GM12878 (cell line): ENCODE results near the gene BCAR3.
"Not testable (repeated sequence)": the region's sequence is repeated elsewhere in the genome, so short reads cannot be mapped to it uniquely, and the experiment has no call there.

Source experiments
- ESRRA ChIP-seq: IDR thresholded peaks from 2 replicates; pipeline ENCODE4 v1.6.1; 2012; ENCODE audit warnings: mild to moderate bottlenecking, low read length, improper control_type of control experiment
- GABPA ChIP-seq: IDR thresholded peaks from 2 replicates; pipeline ENCODE4 v1.6.1; 2014; ENCODE audit warnings: antibody characterized with exemption, low read depth, mild to moderate bottlenecking, inconsistent platforms
- JUNB ChIP-seq: IDR thresholded peaks from 2 replicates; pipeline ENCODE4 v1.6.1; 2016; ENCODE audit warnings: antibody characterized with exemption, mild to moderate bottlenecking
- NR2C1 ChIP-seq: fragments of 450-650 bp; IDR thresholded peaks from 2 replicates; pipeline ENCODE4 v1.6.1; 2017; ENCODE audit warnings: antibody characterized with exemption, mild to moderate bottlenecking, moderate library complexity
- NR2C2 ChIP-seq: IDR thresholded peaks from 2 replicates; pipeline ENCODE4 v1.6.1; 2011; ENCODE audit warnings: borderline replicate concordance, low read depth; ENCODE audit not compliant: control insufficient read depth, insufficient read length
- POLR2A ChIP-seq: IDR thresholded peaks from 2 replicates; pipeline ENCODE4 v1.6.1; 2011; ENCODE audit warnings: low read depth, mild to moderate bottlenecking, low read length
- POLR2AphosphoS5 ChIP-seq: IDR thresholded peaks from 2 replicates; pipeline ENCODE4 v1.6.1; 2011; ENCODE audit warnings: mild to moderate bottlenecking, low read length, inconsistent platforms
- SMC3 ChIP-seq: IDR thresholded peaks from 2 replicates; pipeline ENCODE4 v1.6.1; 2011; ENCODE audit warnings: low read length, improper control_type of control experiment, borderline replicate concordance
- SREBF2 ChIP-seq: IDR thresholded peaks from 2 replicates; pipeline ENCODE4 v1.6.1; 2012; ENCODE audit warnings: mild to moderate bottlenecking, low read length
- YY1 ChIP-seq: IDR thresholded peaks from 2 replicates; pipeline ENCODE4 v1.6.1; 2011; ENCODE audit warnings: low read depth, mild to moderate bottlenecking, low read length
- TF ChIP-seq, protein P1 (sequence below): fragments of 450-650 bp; IDR thresholded peaks from 2 replicates; pipeline ENCODE4 v1.6.1; 2016; ENCODE audit warnings: mild to moderate bottlenecking
- TF ChIP-seq, protein P2 (sequence below), 3 experiments: IDR thresholded peaks in 2 of 3; conservative IDR thresholded peaks in 1 of 3; 2 replicates each; pipeline ENCODE4 v1.5.1; 2011; ENCODE audit warnings: low read depth in 3 of 3, low read length in 3 of 3, mild to moderate bottlenecking in 3 of 3, control low read depth in 2 of 3, moderate library complexity in 2 of 3, inconsistent platforms in 1 of 3, mixed read lengths in 1 of 3; ENCODE audit not compliant: control insufficient read depth in 2 of 3, insufficient read depth in 1 of 3; ENCODE audit errors: extremely low read depth in 1 of 3
- TF ChIP-seq, protein P3 (sequence below): IDR thresholded peaks from 2 replicates; pipeline ENCODE4 v1.6.1; 2012; ENCODE audit warnings: low read depth, low read length, improper control_type of control experiment

DNA sequence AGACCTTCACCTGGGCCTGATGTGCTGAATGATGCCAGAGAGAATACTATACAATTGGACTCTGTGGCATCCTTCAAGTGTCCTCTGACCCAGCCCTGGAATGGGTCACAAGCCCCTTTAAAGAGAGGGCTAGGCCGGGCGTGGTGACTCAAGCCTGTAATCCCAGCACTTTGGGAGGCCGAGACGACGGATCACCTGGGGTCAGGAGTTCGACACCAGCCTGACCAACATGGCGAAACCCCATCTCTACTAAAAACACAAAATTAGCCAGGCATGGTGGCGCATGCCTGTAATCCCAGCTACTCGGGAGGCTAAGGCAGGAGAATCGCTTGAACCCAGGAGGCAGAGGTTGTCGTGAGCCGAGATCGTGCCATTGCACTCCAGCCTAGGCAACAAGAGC is 15.9 kb upstream of the BCAR3 start:
- not testable (repeated sequence) for TF ChIP-seq POLR2A, ESRRA, NR2C2, YY1, JUNB, POLR2AphosphoS5, SREBF2, NR2C1, GABPA, SMC3
- TF ChIP-seq, protein P1, sequence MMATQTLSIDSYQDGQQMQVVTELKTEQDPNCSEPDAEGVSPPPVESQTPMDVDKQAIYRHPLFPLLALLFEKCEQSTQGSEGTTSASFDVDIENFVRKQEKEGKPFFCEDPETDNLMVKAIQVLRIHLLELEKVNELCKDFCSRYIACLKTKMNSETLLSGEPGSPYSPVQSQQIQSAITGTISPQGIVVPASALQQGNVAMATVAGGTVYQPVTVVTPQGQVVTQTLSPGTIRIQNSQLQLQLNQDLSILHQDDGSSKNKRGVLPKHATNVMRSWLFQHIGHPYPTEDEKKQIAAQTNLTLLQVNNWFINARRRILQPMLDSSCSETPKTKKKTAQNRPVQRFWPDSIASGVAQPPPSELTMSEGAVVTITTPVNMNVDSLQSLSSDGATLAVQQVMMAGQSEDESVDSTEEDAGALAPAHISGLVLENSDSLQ = not testable (repeated sequence)
- TF ChIP-seq, protein P2, sequence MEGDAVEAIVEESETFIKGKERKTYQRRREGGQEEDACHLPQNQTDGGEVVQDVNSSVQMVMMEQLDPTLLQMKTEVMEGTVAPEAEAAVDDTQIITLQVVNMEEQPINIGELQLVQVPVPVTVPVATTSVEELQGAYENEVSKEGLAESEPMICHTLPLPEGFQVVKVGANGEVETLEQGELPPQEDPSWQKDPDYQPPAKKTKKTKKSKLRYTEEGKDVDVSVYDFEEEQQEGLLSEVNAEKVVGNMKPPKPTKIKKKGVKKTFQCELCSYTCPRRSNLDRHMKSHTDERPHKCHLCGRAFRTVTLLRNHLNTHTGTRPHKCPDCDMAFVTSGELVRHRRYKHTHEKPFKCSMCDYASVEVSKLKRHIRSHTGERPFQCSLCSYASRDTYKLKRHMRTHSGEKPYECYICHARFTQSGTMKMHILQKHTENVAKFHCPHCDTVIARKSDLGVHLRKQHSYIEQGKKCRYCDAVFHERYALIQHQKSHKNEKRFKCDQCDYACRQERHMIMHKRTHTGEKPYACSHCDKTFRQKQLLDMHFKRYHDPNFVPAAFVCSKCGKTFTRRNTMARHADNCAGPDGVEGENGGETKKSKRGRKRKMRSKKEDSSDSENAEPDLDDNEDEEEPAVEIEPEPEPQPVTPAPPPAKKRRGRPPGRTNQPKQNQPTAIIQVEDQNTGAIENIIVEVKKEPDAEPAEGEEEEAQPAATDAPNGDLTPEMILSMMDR (IDR thresholded peaks at IDR 0.05 in 2 of 3, conservative IDR thresholded peaks at IDR 0.05 in 1 of 3; ENCODE audit: control insufficient read depth in 2 of 3, extremely low read depth in 1 of 3, insufficient read depth in 1 of 3, low read depth in 3 of 3, low read length in 3 of 3) = not testable (repeated sequence)
- TF ChIP-seq, protein P3, sequence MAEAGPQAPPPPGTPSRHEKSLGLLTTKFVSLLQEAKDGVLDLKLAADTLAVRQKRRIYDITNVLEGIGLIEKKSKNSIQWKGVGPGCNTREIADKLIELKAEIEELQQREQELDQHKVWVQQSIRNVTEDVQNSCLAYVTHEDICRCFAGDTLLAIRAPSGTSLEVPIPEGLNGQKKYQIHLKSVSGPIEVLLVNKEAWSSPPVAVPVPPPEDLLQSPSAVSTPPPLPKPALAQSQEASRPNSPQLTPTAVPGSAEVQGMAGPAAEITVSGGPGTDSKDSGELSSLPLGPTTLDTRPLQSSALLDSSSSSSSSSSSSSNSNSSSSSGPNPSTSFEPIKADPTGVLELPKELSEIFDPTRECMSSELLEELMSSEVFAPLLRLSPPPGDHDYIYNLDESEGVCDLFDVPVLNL = not testable (repeated sequence)
